ENCODE data around the gene CMTM6. TPM values are rescaled to one million over a fixed set of nuclear protein-coding genes. Genes with fewer than 3 reads are reported as not detected.

CMTM6 gene
- total RNA-seq, result 75.3 and 108 TPM in 2 replicates

DNA sequence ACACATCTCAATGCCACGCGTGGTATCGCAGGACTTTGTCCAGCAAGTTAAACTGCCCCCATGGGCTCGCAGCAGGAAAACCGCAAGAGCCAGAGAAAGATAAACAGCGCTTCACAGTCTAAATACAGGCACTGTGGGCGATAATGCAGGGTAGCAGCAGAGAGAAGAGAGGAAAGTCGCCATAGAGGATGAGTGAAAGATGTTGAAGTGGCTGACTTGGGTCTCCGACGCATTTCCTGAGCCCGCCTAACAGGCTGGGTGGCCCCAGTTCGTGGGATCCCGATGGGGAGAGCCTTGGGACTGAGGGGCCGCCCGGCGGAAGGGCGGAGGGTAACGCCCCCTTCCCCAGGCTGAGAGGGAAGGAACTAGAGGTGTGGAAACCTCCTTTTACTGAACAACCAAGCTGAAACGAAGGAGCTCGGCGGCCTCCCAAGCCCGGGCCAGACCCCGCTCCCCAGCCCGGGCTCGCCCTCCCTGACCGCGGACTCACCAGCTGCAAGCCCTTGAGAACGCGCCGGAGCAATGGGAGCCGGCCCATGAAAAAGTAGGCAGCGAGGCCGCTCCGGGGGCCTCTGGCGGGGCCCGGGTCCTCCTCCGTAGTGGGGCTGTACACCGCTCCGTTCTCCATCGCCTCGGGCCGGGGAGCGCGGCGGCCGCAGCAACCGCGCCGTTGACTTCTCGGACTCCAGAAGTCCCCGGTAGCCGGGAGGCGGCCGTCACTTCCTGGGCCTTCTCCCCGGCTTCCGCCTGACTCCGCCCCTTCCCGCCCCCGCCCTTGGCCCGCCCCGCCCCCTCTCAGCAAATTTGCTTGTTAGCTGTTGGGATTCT, at the start of gene CMTM6:
Gene CMTM6 (minus strand): TSS at position 735 of the 828 bp plus-strand sequence. CDS start 107 bp downstream, at position 628.

Other genes with a start within 250 kb of the CMTM6 start
- gene CMTM7, start 111.0 kb downstream of the CMTM6 start, total RNA-seq, result 24.6 and 38.1 TPM in 2 replicates
- 28.5 and 29.5 TPM in 2 replicates for gene DYNC1LI1, start 68.0 kb upstream of the CMTM6 start, total RNA-seq
- gene CNOT10, start 182.3 kb upstream of the CMTM6 start, total RNA-seq, result 15.2 and 22.5 TPM in 2 replicates